Measurements from ENCODE around the gene LTA4H.

DNA sequence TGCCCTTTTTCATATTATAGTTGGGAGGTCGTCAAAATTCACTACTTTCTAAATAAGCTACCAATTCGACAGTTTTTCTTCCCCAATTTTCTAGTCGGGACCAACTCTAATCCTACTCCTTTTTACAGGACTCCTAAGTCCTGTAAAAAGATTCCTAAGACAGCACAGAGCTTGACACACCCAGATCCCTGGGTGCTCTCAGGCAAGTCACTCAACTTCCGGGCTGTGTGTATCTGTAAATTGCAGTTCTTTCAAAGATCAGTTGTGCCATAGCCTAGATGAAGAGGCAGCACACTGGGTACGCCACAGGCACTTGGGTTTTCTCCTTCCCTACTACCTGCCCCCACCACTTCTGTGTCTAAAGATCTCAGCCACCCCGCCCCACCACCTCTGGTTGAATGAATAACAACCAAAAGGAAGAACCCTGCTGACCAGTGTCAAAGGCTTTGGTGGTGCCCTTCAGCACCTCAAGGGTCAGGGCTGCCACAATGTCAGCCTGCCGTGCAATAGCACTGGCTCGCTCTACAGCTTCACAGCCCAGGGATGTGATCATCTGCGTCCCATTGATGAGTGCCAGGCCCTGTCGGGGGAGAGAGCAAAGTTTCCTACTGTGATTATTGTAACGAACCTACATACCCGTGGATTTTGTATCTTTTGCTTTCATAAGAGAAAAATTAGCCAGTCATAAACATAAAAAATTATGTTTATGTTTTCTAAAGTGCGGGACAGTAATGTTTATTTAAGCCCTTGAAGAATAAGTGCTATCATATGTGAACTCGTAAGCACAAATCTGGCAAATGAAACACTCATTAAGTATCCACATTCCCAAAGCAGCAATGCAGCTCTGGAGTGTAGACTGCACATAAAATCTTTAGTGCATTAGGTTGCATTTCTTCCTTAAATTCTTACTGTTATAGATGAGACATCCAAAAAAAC is 48.5 kb downstream of the LTA4H start:
- TF ChIP-seq EZH2phosphoT487 (IDR thresholded peaks at IDR 0.05; ENCODE audit: insufficient read depth, low read depth) (no peak), EZH2 (IDR thresholded peaks at IDR 0.05; ENCODE audit: insufficient read depth, poor library complexity, severe bottlenecking) (no peak)
